Stimulated activated CD4-positive, alpha-beta T cell treated with anti-CD3 and anti-CD28 coated beads, Interleukin-2, amount 100 ng/mL, for 48 hours (primary cell): ENCODE results near the gene DUSP19.
"Not testable (repeated sequence)": the region's sequence is repeated elsewhere in the genome, so short reads cannot be mapped to it uniquely, and the experiment has no call there.

ENCODE experiments used
- DNase-seq, 2 donors: peaks; one replicate each; pipeline ENCODE4 v3.0.0-alpha.2; 2020

DUSP19 gene

GRCh38 chr2:183078464-183079138 lies at the start of gene DUSP19:
Gene DUSP19 (plus strand): TSS chr2:183078747. CDS start chr2:183078934, 187 bp downstream.
- DNase-seq: peak; percentile 88 to 92

GRCh38 chr2:183029219-183029618 lies 49.3 kb upstream of the DUSP19 start:
- no peak for DNase-seq

GRCh38 chr2:183031911-183032794 lies 46.4 kb upstream of the DUSP19 start:
- DNase-seq: no peak

GRCh38 chr2:183033951-183034350 lies 44.6 kb upstream of the DUSP19 start:
- no peak for DNase-seq

GRCh38 chr2:183034806-183035205 lies 43.7 kb upstream of the DUSP19 start:
- no peak for DNase-seq

- no peak for DNase-seq
Observed at GRCh38 chr2:183035298-183035953, 43.1 kb upstream of the DUSP19 start.

- DNase-seq: no peak
Observed at GRCh38 chr2:183035954-183036669, 42.4 kb upstream of the DUSP19 start.

- DNase-seq: no peak
Observed at GRCh38 chr2:183037074-183037552, 41.4 kb upstream of the DUSP19 start.

- peak; percentile 24 to 34 for DNase-seq
Observed at GRCh38 chr2:183037553-183038340, 40.8 kb upstream of the DUSP19 start.

- peak; percentile 91 to 93 for DNase-seq
Observed at GRCh38 chr2:183038341-183039300, 39.9 kb upstream of the DUSP19 start, which contains the start of gene NCKAP1. Gene NCKAP1 (minus strand): TSS chr2:183038457. CDS start chr2:183038099, 358 bp downstream.

GRCh38 chr2:183040604-183041003 lies 37.9 kb upstream of the DUSP19 start:
- no peak for DNase-seq

GRCh38 chr2:183043580-183043979 lies 35.0 kb upstream of the DUSP19 start:
- not testable (repeated sequence) for DNase-seq

- DNase-seq: not testable (repeated sequence)
Observed at GRCh38 chr2:183047486-183048125, 30.9 kb upstream of the DUSP19 start.

- no peak for DNase-seq
Observed at GRCh38 chr2:183049420-183049819, 29.1 kb upstream of the DUSP19 start.

GRCh38 chr2:183057333-183057985 lies 21.1 kb upstream of the DUSP19 start:
- no peak for DNase-seq

GRCh38 chr2:183059561-183059960 lies 19.0 kb upstream of the DUSP19 start:
- no peak for DNase-seq

- no peak for DNase-seq
Observed at GRCh38 chr2:183060571-183061231, 17.8 kb upstream of the DUSP19 start.

GRCh38 chr2:183063083-183063482 lies 15.5 kb upstream of the DUSP19 start:
- no peak for DNase-seq

- DNase-seq: no peak
Observed at GRCh38 chr2:183068561-183068960, 10.0 kb upstream of the DUSP19 start.
